K562 (cell line): ENCODE data around the gene ESX1. TPM values are rescaled to one million over a fixed set of nuclear protein-coding genes. Genes with fewer than 3 reads are reported as not detected.
"Not testable (repeated sequence)": the region's sequence is repeated elsewhere in the genome, so short reads cannot be mapped to it uniquely, and the experiment has no call there.

Experiments used
- ATAC-seq: fragments of 200-7000 bp; cut with Tn5 transposase; 3 replicates; pipeline ENCODE4 v1.9.1; 2020; ENCODE audit warnings: moderate library complexity
- BruUV-seq: library from RNA; stranded (reverse); fragments of 400-500 nt; replicated peaks from 2 replicates; lab custom pipeline; 2021; lab: Mats Ljungman, UMichigan
- CTCF ChIA-PET: fragments of 300-600 bp; formaldehyde crosslinking; extraction: SDS; loops from one replicate; lab custom pipeline; 2021; ENCODE audit warnings: low intra/inter-chr PET ratio; lab: Yijun Ruan, JAX
- POLR2A ChIA-PET: fragments of 300-600, 350-650 bp; sonication (Branson Sonifier 250); formaldehyde crosslinking; extraction: SDS; loops from one replicate; lab custom pipeline; 2021; ENCODE audit warnings: antibody characterized with exemption, inconsistent platforms; lab: Yijun Ruan, JAX
- DNase-seq, 4 experiments: peaks; one replicate each; pipeline versions ENCODE4 v3.0.0 to v3.0.0-alpha.2; 2011 to 2018; ENCODE audit warnings: low spot score in 3 of 4, mixed read lengths in 3 of 4; ENCODE audit errors: extremely low read depth in 1 of 4
- FAIRE-seq: peaks from 2 replicates; lab custom pipeline; 2011; peaks lifted over from hg19 to GRCh38; lab: Jason Lieb, UNC
- H2AFZ ChIP-seq: 2 replicates; pipeline ENCODE4 v1.6.0; 2011; ENCODE audit warnings: low read depth, low read length, control low read depth, inconsistent platforms
- H3K27ac ChIP-seq: fragments of 200-600 bp; 3 replicates; pipeline ENCODE4 v1.8.0; 2011; ENCODE audit warnings: low read depth, mild to moderate bottlenecking, control low read depth, inconsistent platforms, low read length, moderate library complexity, mixed read lengths; ENCODE audit errors: extremely low read depth
- H3K27me3 ChIP-seq, 2 experiments: fragments of 300-600 bp in 1 of 2; 2 replicates in 1 of 2; 3 replicates in 1 of 2; pipeline versions ENCODE4 v1.6.0 to v1.8.0; 2011; ENCODE audit warnings: inconsistent platforms in 2 of 2, low read length in 2 of 2, mild to moderate bottlenecking in 1 of 2, mixed read lengths in 1 of 2, moderate library complexity in 1 of 2; ENCODE audit not compliant: control insufficient read depth in 2 of 2, insufficient read depth in 2 of 2
- H3K36me3 ChIP-seq: fragments of 300-600 bp; 3 replicates; pipeline ENCODE4 v1.8.0; 2011; ENCODE audit warnings: mild to moderate bottlenecking, low read length, inconsistent platforms; ENCODE audit not compliant: control insufficient read depth, insufficient read depth
- H3K4me1 ChIP-seq, 2 experiments: fragments of 200-600 bp in 1 of 2; replicated peaks in 1 of 2; 2 replicates in 1 of 2; 3 replicates in 1 of 2; pipeline versions ENCODE4 v1.5.1 to v1.8.0; 2011; ENCODE audit warnings: inconsistent platforms in 2 of 2, low read length in 2 of 2, mild to moderate bottlenecking in 1 of 2, mixed read lengths in 1 of 2, moderate library complexity in 1 of 2; ENCODE audit not compliant: control insufficient read depth in 2 of 2, insufficient read depth in 2 of 2
- H3K4me2 ChIP-seq: 2 replicates; pipeline ENCODE4 v1.6.1; 2011; ENCODE audit warnings: low read length, control low read depth, inconsistent platforms, mixed read lengths; ENCODE audit not compliant: insufficient read depth
- H3K4me3 ChIP-seq: fragments of 200-600 bp; sonication (generic), shearing (Covaris generic); 2 replicates; pipeline ENCODE4 v1.5.1; 2016; ENCODE audit warnings: control low read depth, inconsistent platforms
- H3K79me2 ChIP-seq: fragments of 200-600 bp; 3 replicates; pipeline ENCODE4 v1.8.0; 2011; ENCODE audit warnings: low read length, inconsistent platforms; ENCODE audit not compliant: control insufficient read depth, insufficient read depth
- H3K9ac ChIP-seq, 2 experiments: 2 replicates each; pipeline versions ENCODE4 v1.6.0 to v1.6.1; 2011; ENCODE audit warnings: low read depth in 2 of 2, low read length in 2 of 2, control low read depth in 1 of 2, inconsistent platforms in 1 of 2, mild to moderate bottlenecking in 1 of 2, mixed read lengths in 1 of 2; ENCODE audit not compliant: insufficient read depth in 1 of 2
- H3K9me1 ChIP-seq: one replicate; pipeline ENCODE4 v1.6.0; 2011; ENCODE audit warnings: inconsistent platforms, mild to moderate bottlenecking, low read length, moderate library complexity; ENCODE audit not compliant: control insufficient read depth, insufficient read depth
- H3K9me3 ChIP-seq: replicated peaks from 2 replicates; pipeline ENCODE4 v1.5.1; 2011; ENCODE audit warnings: low read depth, low read length, inconsistent platforms; ENCODE audit not compliant: control insufficient read depth, insufficient read depth
- H4K20me1 ChIP-seq: replicated peaks from 2 replicates; pipeline ENCODE4 v1.6.1; 2011; ENCODE audit warnings: low read length, inconsistent platforms, mixed read lengths; ENCODE audit not compliant: control insufficient read depth, insufficient read depth
- HNRNPL ChIP-seq: fragments of 200-400 bp; formaldehyde crosslinking; IDR thresholded peaks from 2 replicates; pipeline ENCODE4 v1.6.1; 2017; ENCODE audit warnings: low read depth, mild to moderate bottlenecking, low read length
- IRF2 ChIP-seq: sonication (generic); formaldehyde crosslinking; IDR thresholded peaks from 2 replicates; pipeline ENCODE4 v1.8.1; 2022; ENCODE audit warnings: mild to moderate bottlenecking, missing genetic modification reagents
- YY1 ChIP-seq, 3 experiments: IDR thresholded peaks; 2 replicates each; pipeline ENCODE4 v1.6.1; 2011; ENCODE audit warnings: low read length in 2 of 3, mild to moderate bottlenecking in 2 of 3, moderate library complexity in 2 of 3, borderline replicate concordance in 1 of 3, control low read depth in 1 of 3, low read depth in 1 of 3; ENCODE audit not compliant: insufficient read depth in 3 of 3, insufficient replicate concordance in 2 of 3, control insufficient read depth in 1 of 3, insufficient read length in 1 of 3; ENCODE audit errors: extremely low read depth in 1 of 3
- ZNF253 ChIP-seq: fragments of 250-450 bp; sonication (Bioruptor Pico); conservative IDR thresholded peaks from 2 replicates; pipeline ENCODE4 v1.6.1; 2021; ENCODE audit warnings: mild to moderate bottlenecking
- WGBS: fragments of 100-300 bp; shearing (Covaris generic); methylation state at CpG from one replicate; pipeline ENCODE4 v1.1.6; 2016; ENCODE audit warnings: low coverage, mixed read lengths; ENCODE audit not compliant: insufficient coverage; ENCODE audit errors: missing lambda C conversion rate; 5-methylcytosine and 5-hydroxymethylcytosine counted together
- in situ Hi-C: fragments of 300-500 bp; cut with MboI; formaldehyde crosslinking; loops from 4 replicates; pipeline ENCODE4 v1.15.0; 2018; ENCODE audit warnings: inconsistent platforms, mixed read lengths
- intact Hi-C: fragments of 100-400 bp; cut with micrococcal nuclease; formaldehyde crosslinking; loops from 2 replicates; pipeline ENCODE4 v1.14.2; 2022
- polyA plus RNA-seq, 8 experiments: library from polyadenylated mRNA; depleted of rRNA in 4 of 8; stranded (reverse) in 5 of 8; unstranded in 3 of 8; fragments of >200 nt; fragmentation: Nextera tagmentation in 2 of 8; fragmentation: Illumina TruSeq in 1 of 8; extraction: Ambion mirVana in 2 of 8; extraction: Trizol in 1 of 8; gene quantifications; 2 replicates each; pipeline versions ENCODE4 v1.2.1 to v1.2.3, GENCODE V29; 2011 to 2014; ENCODE audit warnings: inconsistent platforms in 1 of 8, missing spikeins in 1 of 8
- total RNA-seq, 7 experiments: library from RNA; depleted of rRNA in 6 of 7; stranded (reverse); fragments of >200 nt in 6 of 7; fragmentation: Illumina TruSeq in 2 of 7; extraction: Trizol in 2 of 7; gene quantifications; 2 replicates each; pipeline versions ENCODE4 v1.2.1 to v1.2.3, GENCODE V29; 2011 to 2021; ENCODE audit warnings: low replicate concordance in 1 of 7
- TF ChIP-seq, protein P1 (sequence below): IDR thresholded peaks from 2 replicates; pipeline ENCODE4 v1.6.1; 2011; ENCODE audit warnings: borderline replicate concordance, low read depth, mild to moderate bottlenecking, moderate library complexity, low read length; ENCODE audit not compliant: insufficient read depth, poor library complexity, severe bottlenecking
- TF ChIP-seq, protein P2 (sequence below): sonication (generic); formaldehyde crosslinking; IDR thresholded peaks from 2 replicates; pipeline ENCODE4 v1.8.1; 2023; ENCODE audit warnings: mild to moderate bottlenecking, missing genetic modification reagents

The ESX1 gene
- total and polyA plus RNA-seq, 9 of the 15 experiments (the other 6 are each of a cell fraction or from before 2014, with no cell fraction given) = not detected

DNA sequence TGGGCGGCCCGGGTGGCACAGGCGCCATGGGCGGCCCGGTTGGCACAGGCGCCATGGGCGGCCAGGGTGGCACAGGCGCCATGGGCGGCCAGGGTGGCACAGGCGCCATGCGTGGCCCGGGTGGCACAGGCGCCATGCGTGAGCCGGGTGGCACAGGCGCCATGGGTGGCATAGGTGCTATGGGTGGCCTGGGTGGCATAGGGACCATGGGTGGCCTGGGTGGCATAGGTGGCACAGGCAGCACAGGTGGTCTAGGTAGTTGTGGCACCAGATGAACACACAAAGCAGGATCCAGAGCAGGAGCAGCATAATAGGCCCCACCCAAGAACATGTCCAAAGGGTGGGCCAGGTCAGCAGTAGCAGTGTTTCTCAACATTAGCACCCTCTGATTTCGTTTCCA lies 4.3 kb downstream of the ESX1 start:
- H3K4me2 ChIP-seq = no peak overlapping the region
- POLR2A ChIA-PET = no interaction called here

DNA sequence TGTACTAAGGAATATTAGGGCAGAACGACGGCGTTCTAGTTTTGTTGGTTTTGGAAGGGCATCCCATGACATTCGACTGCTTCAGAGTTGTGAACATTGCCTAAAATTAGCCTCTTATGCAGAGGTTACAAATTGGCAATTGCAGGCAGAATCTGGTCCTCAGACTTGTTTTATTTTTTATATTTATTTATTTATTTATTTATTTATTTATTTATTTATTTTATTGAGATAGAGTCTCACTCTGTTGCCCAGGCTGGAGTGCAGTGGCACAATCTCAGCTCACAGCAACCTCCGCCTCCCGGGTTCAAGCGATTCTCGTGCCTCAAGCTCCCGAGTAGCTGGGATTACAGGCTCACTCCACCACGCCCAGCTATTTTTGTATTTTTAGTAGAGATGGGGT lies 24.7 kb downstream of the ESX1 start:
- H2AFZ ChIP-seq, H3K9ac ChIP-seq, H3K27me3 ChIP-seq, in situ Hi-C loops, H3K4me3 ChIP-seq, H3K36me3 ChIP-seq, DNase-seq, POLR2A ChIA-PET, H3K27ac ChIP-seq, H3K4me1 ChIP-seq, intact Hi-C loops, H4K20me1 ChIP-seq, H3K9me1 ChIP-seq, H3K79me2 ChIP-seq, ATAC-seq, H3K9me3 ChIP-seq, H3K4me2 ChIP-seq, FAIRE-seq, CTCF ChIA-PET, BruUV-seq: not testable (repeated sequence)
- 2% methylated on average over 10 of the region's 10 CpGs for WGBS

More for the DNA sequence above, 4.3 kb downstream of the ESX1 start:
- ATAC-seq (no peak), FAIRE-seq (no peak), DNase-seq (no peak)
- Histone ChIP-seq H4K20me1 (no peaks in the 10 kb centered on the region), H3K9me1 (no peaks in the 10 kb centered on the region), H3K4me1 (no peaks in the 10 kb centered on the region), H3K27me3 (peaks cover 0 to 11% of the 10 kb centered on the region in 2 experiments; a peak in 2 of 5 replicates), H3K79me2 (no peaks in the 10 kb centered on the region), H3K36me3 (no peaks in the 10 kb centered on the region), H3K9ac (no peak overlapping the region), H3K4me3 (no peak overlapping the region), H3K27ac (no peak overlapping the region), H3K9me3 (no peaks in the 10 kb centered on the region), H2AFZ (no peak overlapping the region)
- intact Hi-C loops = no loop called here
- 0% methylated on average over 2 of the region's 17 CpGs for WGBS
- in situ Hi-C loops = no loop called here
- CTCF ChIA-PET = no interaction called here
- BruUV-seq = no TSS peak
- TF ChIP-seq IRF2 (CRISPR knock-in tag) = no peak
- TF ChIP-seq, protein P1, sequence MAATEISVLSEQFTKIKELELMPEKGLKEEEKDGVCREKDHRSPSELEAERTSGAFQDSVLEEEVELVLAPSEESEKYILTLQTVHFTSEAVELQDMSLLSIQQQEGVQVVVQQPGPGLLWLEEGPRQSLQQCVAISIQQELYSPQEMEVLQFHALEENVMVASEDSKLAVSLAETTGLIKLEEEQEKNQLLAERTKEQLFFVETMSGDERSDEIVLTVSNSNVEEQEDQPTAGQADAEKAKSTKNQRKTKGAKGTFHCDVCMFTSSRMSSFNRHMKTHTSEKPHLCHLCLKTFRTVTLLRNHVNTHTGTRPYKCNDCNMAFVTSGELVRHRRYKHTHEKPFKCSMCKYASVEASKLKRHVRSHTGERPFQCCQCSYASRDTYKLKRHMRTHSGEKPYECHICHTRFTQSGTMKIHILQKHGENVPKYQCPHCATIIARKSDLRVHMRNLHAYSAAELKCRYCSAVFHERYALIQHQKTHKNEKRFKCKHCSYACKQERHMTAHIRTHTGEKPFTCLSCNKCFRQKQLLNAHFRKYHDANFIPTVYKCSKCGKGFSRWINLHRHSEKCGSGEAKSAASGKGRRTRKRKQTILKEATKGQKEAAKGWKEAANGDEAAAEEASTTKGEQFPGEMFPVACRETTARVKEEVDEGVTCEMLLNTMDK = no peak
- no peak for TF ChIP-seq YY1 (IDR thresholded peaks at IDR 0.05; ENCODE audit: borderline replicate concordance in 1 of 3, control insufficient read depth in 1 of 3, extremely low read depth in 1 of 3, insufficient read depth in 3 of 3, insufficient read length in 1 of 3, insufficient replicate concordance in 2 of 3, low read depth in 1 of 3, low read length in 2 of 3)
- TF ChIP-seq, protein P2, sequence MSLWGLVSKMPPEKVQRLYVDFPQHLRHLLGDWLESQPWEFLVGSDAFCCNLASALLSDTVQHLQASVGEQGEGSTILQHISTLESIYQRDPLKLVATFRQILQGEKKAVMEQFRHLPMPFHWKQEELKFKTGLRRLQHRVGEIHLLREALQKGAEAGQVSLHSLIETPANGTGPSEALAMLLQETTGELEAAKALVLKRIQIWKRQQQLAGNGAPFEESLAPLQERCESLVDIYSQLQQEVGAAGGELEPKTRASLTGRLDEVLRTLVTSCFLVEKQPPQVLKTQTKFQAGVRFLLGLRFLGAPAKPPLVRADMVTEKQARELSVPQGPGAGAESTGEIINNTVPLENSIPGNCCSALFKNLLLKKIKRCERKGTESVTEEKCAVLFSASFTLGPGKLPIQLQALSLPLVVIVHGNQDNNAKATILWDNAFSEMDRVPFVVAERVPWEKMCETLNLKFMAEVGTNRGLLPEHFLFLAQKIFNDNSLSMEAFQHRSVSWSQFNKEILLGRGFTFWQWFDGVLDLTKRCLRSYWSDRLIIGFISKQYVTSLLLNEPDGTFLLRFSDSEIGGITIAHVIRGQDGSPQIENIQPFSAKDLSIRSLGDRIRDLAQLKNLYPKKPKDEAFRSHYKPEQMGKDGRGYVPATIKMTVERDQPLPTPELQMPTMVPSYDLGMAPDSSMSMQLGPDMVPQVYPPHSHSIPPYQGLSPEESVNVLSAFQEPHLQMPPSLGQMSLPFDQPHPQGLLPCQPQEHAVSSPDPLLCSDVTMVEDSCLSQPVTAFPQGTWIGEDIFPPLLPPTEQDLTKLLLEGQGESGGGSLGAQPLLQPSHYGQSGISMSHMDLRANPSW (CRISPR knock-in tag) = no peak
- TF ChIP-seq ZNF253 (CRISPR knock-in tag) = no peak
- 0 out of 2 replicates have a peak, but pooled peaks have one; percentile 28 for TF ChIP-seq HNRNPL
